ENCODE results near the gene GCDH.
A peak's percentile ranks its signal among the peaks of the same experiment; 100 is the strongest.

Gene GCDH

GRCh38 chr19:12943437-12944044 lies 52.6 kb downstream of the GCDH start:
- DNase-seq, result no peak

GRCh38 chr19:12944104-12944674 lies 53.2 kb downstream of the GCDH start:
- no peak for DNase-seq

- peak; percentile 98 for DNase-seq
Measured at GRCh38 chr19:12945479-12946091, 54.6 kb downstream of the GCDH start, which contains the start of gene RAD23A. TSS of gene RAD23A (plus strand) at chr19:12945862. CDS start at chr19:12945949, 87 bp downstream.

DNA sequence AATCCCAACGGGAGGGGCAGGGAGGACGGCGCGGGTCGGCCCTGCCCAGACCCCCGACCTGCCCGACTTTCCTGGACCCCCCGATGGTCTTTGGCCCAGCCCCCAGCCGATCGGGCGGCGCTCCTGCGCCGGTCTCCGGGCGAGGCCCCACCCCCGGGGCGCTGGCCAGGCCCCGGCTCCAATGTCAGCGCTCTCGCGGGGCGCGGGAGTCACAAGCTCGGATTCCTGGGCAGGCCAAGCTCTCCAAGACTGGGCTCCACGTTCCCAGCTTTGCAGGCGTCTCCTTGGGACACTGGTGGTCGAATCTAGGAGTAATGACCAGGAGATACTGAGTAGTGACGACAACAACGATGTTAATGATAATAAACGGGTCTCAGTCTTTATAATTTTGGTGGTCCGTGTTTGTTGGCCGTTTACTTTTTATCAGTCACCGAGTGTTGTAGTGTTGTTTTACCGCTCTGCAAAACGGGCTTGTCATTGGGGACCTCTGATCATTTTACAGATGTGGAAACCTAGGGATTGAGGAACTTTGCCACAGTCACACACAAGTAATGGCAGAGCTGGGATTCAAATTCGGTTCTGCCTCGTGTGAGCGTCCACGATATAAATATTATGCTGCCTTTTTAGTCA lies 55.2 kb downstream of the GCDH start:
- DNase-seq, result peak; percentile 87

- no peak for DNase-seq
Measured at GRCh38 chr19:12946731-12947496, 56.0 kb downstream of the GCDH start.

GRCh38 chr19:12947702-12948611 lies 57.0 kb downstream of the GCDH start:
- DNase-seq, result no peak

DNA sequence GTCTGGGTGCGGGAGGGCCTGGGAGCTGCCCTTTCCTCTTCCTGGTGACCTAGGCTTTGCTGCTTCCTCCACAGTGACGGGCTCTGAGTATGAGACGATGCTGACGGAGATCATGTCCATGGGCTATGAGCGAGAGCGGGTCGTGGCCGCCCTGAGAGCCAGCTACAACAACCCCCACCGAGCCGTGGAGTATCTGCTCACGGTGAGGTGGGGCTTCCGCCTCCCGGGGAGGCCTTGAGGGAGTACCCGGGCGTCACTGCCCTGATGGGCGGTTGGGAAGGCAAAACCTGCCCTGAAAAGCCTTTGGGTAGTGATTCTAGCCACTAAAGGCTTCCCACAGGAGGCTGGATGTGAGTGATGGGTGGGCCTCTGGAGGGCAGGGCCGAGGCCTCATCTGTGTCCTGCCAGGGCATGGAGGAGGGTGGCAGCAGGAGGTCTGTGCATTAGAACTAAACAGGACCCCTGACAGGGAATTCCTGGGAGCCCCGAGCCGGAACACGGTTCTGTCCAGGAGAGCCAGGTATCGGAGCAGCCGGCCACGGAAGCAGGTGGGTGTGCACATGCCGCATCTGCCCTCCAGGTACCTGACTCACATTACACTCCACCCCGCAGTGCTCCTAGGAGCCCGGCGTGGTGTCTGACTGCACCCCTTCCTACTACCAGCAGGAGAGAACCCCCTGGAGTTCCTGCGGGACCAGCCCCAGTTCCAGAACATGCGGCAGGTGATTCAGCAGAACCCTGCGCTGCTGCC lies 57.8 kb downstream of the GCDH start:
- DNase-seq, result no peak

Data from right hindlimb (tissue), 1 donor.